RWPE2 (cell line): ENCODE data around the gene ZBTB20.
A peak's percentile ranks its signal among the peaks of the same experiment; 100 is the strongest.

ENCODE experiments used
- ATAC-seq: fragments of 200-7000 bp; cut with Tn5 transposase; 3 replicates; pipeline ENCODE4 v1.9.1; 2021; ENCODE audit warnings: low read depth
- DNase-seq: peaks from one replicate; pipeline ENCODE4 v3.0.0-alpha.2; 2020; ENCODE audit warnings: low spot score
- H3K27ac ChIP-seq: fragments of 450-650 bp; 2 replicates; pipeline ENCODE4 v1.5.1; 2017; ENCODE audit warnings: mild to moderate bottlenecking; ENCODE audit not compliant: poor library complexity, severe bottlenecking
- H3K27me3 ChIP-seq: fragments of 250-450 bp; sonication (Bioruptor Pico); 2 replicates; pipeline ENCODE4 v1.5.1; 2021; ENCODE audit warnings: mild to moderate bottlenecking, moderate library complexity; ENCODE audit not compliant: insufficient read depth, poor library complexity, severe bottlenecking
- H3K36me3 ChIP-seq: fragments of 250-450 bp; sonication (Bioruptor Pico); 2 replicates; pipeline ENCODE4 v1.5.1; 2020; ENCODE audit warnings: low read depth, mild to moderate bottlenecking, moderate library complexity
- H3K4me1 ChIP-seq: fragments of 250-450 bp; sonication (Bioruptor Pico); 2 replicates; pipeline ENCODE4 v1.5.1; 2021; ENCODE audit warnings: mild to moderate bottlenecking, moderate library complexity; ENCODE audit not compliant: insufficient read depth, poor library complexity, severe bottlenecking
- H3K4me3 ChIP-seq: fragments of 250-450 bp; sonication (Bioruptor Pico); 2 replicates; pipeline ENCODE4 v1.5.1; 2021; ENCODE audit warnings: mild to moderate bottlenecking, moderate library complexity; ENCODE audit not compliant: severe bottlenecking
- H3K9me3 ChIP-seq: fragments of 250-450 bp; sonication (Bioruptor Pico); 2 replicates; pipeline ENCODE4 v1.5.1; 2021; ENCODE audit warnings: mild to moderate bottlenecking, moderate library complexity; ENCODE audit not compliant: severe bottlenecking
- CTCF ChIP-seq: fragments of 450-650 bp; IDR thresholded peaks from one replicate; pipeline ENCODE4 v1.5.1; 2017; ENCODE audit warnings: mild to moderate bottlenecking, moderate library complexity; ENCODE audit not compliant: poor library complexity, severe bottlenecking

The ZBTB20 gene

GRCh38 chr3:115147329-115148141 is 447 bp upstream of the ZBTB20 start:
- TF ChIP-seq CTCF = no peak
- Histone ChIP-seq H3K27ac (peak overlapping the region; percentile 73), H3K4me1 (no peaks in the 10 kb centered on the region), H3K27me3 (no peaks in the 10 kb centered on the region), H3K4me3 (peak overlapping the region; percentile 73), H3K36me3 (no peaks in the 10 kb centered on the region), H3K9me3 (no peaks in the 10 kb centered on the region)
- ATAC-seq (peak; percentile 84), DNase-seq (peak; percentile 98)

DNA sequence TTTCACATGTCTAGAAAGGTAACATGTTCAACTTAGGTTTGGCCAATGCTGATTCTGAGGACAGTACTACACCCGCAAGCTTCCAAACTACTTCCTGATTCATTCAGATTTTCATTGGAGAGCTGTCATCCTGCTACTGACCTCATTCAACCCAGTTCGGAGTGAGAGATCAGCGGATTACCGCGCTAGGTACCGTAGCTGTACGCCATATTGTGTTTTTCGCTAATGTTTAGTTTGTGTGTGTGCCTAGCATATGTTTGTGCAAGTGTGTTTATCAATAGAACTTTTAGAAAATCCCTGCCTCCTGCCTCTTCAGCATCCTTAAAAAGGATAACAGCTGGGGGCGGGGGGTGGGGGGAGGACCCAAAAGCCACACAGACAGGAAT is 1.1 kb downstream of the ZBTB20 start:
- Histone ChIP-seq H3K36me3 (no peaks in the 10 kb centered on the region), H3K27ac (peak overlapping the region; percentile 73), H3K4me3 (peak overlapping the region; percentile 73), H3K27me3 (no peaks in the 10 kb centered on the region), H3K4me1 (no peaks in the 10 kb centered on the region), H3K9me3 (no peaks in the 10 kb centered on the region)
- DNase-seq = no peak
- no peak for TF ChIP-seq CTCF
- peak; percentile 21; the same call in 2 of the 3 replicates for ATAC-seq

GRCh38 chr3:115141033-115141757 is 5.9 kb downstream of the ZBTB20 start:
- no peaks in the 10 kb centered on the region for H3K9me3 ChIP-seq
- no peak for DNase-seq
- no peak for ATAC-seq
- H3K36me3 ChIP-seq = no peaks in the 10 kb centered on the region
- no peak for TF ChIP-seq CTCF
- no peak overlapping the region for H3K27ac ChIP-seq
- peaks cover 4% of the 10 kb centered on the region for H3K4me1 ChIP-seq
- no peaks in the 10 kb centered on the region for H3K27me3 ChIP-seq
- no peak overlapping the region for H3K4me3 ChIP-seq

DNA sequence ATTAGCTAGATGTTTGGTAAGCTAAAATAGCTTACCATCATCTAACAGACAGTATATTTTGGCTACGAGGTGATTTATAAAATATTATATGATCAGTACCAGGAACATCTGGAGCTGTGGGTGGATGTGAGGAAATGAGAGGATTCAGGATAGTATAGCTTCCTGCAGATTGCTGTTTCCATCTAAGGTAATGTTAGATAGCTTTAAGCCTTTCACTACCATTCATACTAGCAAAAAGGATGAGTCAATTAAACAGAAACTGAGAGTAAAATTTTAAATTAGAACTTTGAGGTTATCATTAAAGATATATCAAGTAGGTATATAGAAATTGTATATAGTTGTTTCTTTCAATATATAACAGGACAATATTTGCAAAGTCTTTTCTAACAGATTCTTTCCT is 8.0 kb downstream of the ZBTB20 start:
- DNase-seq = no peak
- Histone ChIP-seq H3K27me3 (no peaks in the 10 kb centered on the region), H3K36me3 (no peaks in the 10 kb centered on the region), H3K4me1 (peaks cover 12% of the 10 kb centered on the region), H3K9me3 (no peaks in the 10 kb centered on the region), H3K4me3 (no peak overlapping the region), H3K27ac (no peak overlapping the region)
- ATAC-seq = no peak
- no peak for TF ChIP-seq CTCF
